Vagina (tissue), 2 donors: ENCODE results near the gene SH3BP5. TPM values are rescaled to one million over a fixed set of nuclear protein-coding genes. Genes with fewer than 3 reads are reported as not detected.

ENCODE experiments used
- DNase-seq, 2 donors: peaks; one replicate each; pipeline ENCODE4 v3.0.0-alpha.2; 2017; ENCODE audit errors: extremely low spot score in 2 of 2
- H3K27ac ChIP-seq: fragments of 200-600 bp; sonication (generic); one replicate; pipeline ENCODE4 v1.5.1; 2019
- H3K27me3 ChIP-seq: fragments of 200-600 bp; sonication (generic); one replicate; pipeline ENCODE4 v1.5.1; 2019
- H3K36me3 ChIP-seq, 2 donors: fragments of 200-600 bp; sonication (generic); one replicate each; pipeline ENCODE4 v1.5.1; 2017 to 2019
- H3K4me1 ChIP-seq: fragments of 200-600 bp; sonication (generic); one replicate; pipeline ENCODE4 v1.5.1; 2019
- H3K4me3 ChIP-seq, 2 donors: fragments of 200-600 bp; sonication (generic); 1 replicate in 1 of 2; 2 replicates in 1 of 2; pipeline ENCODE4 v1.5.1; 2016 to 2019
- H3K9me3 ChIP-seq: fragments of 200-600 bp; sonication (generic); one replicate; pipeline ENCODE4 v1.5.1; 2019
- CTCF ChIP-seq, 3 experiments: fragments of 450-650 bp in 2 of 3; fragments of 200-600 bp in 1 of 3; sonication (generic) in 1 of 3; IDR thresholded peaks; one replicate each; pipeline ENCODE4 v1.5.1; 2017 to 2019; ENCODE audit warnings: antibody characterized with exemption in 3 of 3, mild to moderate bottlenecking in 2 of 3, moderate library complexity in 2 of 3
- POLR2A ChIP-seq, 2 donors: fragments of 450-650 bp; IDR thresholded peaks; one replicate each; pipeline ENCODE4 v1.6.1; 2017; ENCODE audit warnings: antibody characterized with exemption in 2 of 2, mild to moderate bottlenecking in 2 of 2, moderate library complexity in 2 of 2
- POLR2AphosphoS5 ChIP-seq, 2 donors: sonication (generic); formaldehyde crosslinking; IDR thresholded peaks; one replicate each; pipeline ENCODE4 v1.9.0; 2017; ENCODE audit warnings: antibody characterized with exemption in 2 of 2, mild to moderate bottlenecking in 2 of 2, low read depth in 1 of 2; ENCODE audit not compliant: insufficient read depth in 1 of 2
- intact Hi-C: fragments of 100-400 bp; cut with DNase I; formaldehyde crosslinking; loops from one replicate; pipeline ENCODE4 v1.15.1; 2023
- total RNA-seq: library from RNA; depleted of rRNA; stranded (reverse); fragments of >200 nt; gene quantifications from one replicate; pipeline ENCODE4 v1.2.3, GENCODE V29; 2016

SH3BP5 gene
- total RNA-seq, 1 donor from 2014 or later = 78.6 TPM

- TF ChIP-seq POLR2A (IDR thresholded peaks at IDR 0.05) (no peak), CTCF (IDR thresholded peaks at IDR 0.05) (no peak), POLR2AphosphoS5 (IDR thresholded peaks at IDR 0.05; ENCODE audit: insufficient read depth in 1 of 2, low read depth in 1 of 2) (no peak)
- DNase-seq = no peak
- no peaks in the 10 kb centered on the region for H3K27me3 ChIP-seq
- H3K9me3 ChIP-seq = no peaks in the 10 kb centered on the region
- peaks cover 71% of the 10 kb centered on the region for H3K4me1 ChIP-seq
- peak overlapping the region; percentile 95 for H3K27ac ChIP-seq
- H3K4me3 ChIP-seq = peak overlapping the region in 1 of 2 donors; percentile 87
- H3K36me3 ChIP-seq = no peaks in the 10 kb centered on the region
- intact Hi-C loops = loop anchor here (2.0 to 5.0 kb wide), 2 partner anchors 37 to 61 kb away; no protein-coding TSS in a partner anchor
Measured at GRCh38 chr3:15329046-15330005, 3.1 kb downstream of the SH3BP5 start.

- H3K36me3 ChIP-seq = no peaks in the 10 kb centered on the region
- no peak for DNase-seq
- peak overlapping the region in 1 of 2 donors; percentile 14 for H3K4me3 ChIP-seq
- intact Hi-C loops = loop anchor here (5.0 kb wide), 1 partner anchor 36 kb away; no protein-coding TSS in a partner anchor
- no peaks in the 10 kb centered on the region for H3K9me3 ChIP-seq
- TF ChIP-seq CTCF (IDR thresholded peaks at IDR 0.05) = no peak
- TF ChIP-seq POLR2AphosphoS5 (IDR thresholded peaks at IDR 0.05; ENCODE audit: insufficient read depth in 1 of 2, low read depth in 1 of 2) = peak; percentile 47 to 49
- TF ChIP-seq POLR2A (IDR thresholded peaks at IDR 0.05) = no peak
- peaks cover 79% of the 10 kb centered on the region for H3K4me1 ChIP-seq
- peak overlapping the region; percentile 95 for H3K27ac ChIP-seq
- no peaks in the 10 kb centered on the region for H3K27me3 ChIP-seq
Measured at GRCh38 chr3:15327941-15328340, 4.4 kb downstream of the SH3BP5 start.

GRCh38 chr3:15326673-15327072, 5.7 kb downstream of the SH3BP5 start:
- Histone ChIP-seq H3K9me3 (no peaks in the 10 kb centered on the region), H3K27me3 (no peaks in the 10 kb centered on the region), H3K27ac (peak overlapping the region; percentile 95), H3K36me3 (no peaks in the 10 kb centered on the region), H3K4me3 (no peak overlapping the region), H3K4me1 (peaks cover 83% of the 10 kb centered on the region)
- intact Hi-C loops = loop anchor here (5.0 kb wide), 1 partner anchor 34 kb away; no protein-coding TSS in a partner anchor
- no peak for DNase-seq
- no peak for TF ChIP-seq CTCF (IDR thresholded peaks at IDR 0.05)
- TF ChIP-seq POLR2A (IDR thresholded peaks at IDR 0.05) = no peak
- no peak for TF ChIP-seq POLR2AphosphoS5 (IDR thresholded peaks at IDR 0.05; ENCODE audit: insufficient read depth in 1 of 2, low read depth in 1 of 2)

- DNase-seq = no peak
- no peaks in the 10 kb centered on the region for H3K36me3 ChIP-seq
Measured at GRCh38 chr3:15326037-15326436, 6.3 kb downstream of the SH3BP5 start.

More at GRCh38 chr3:15326037-15326436, 6.3 kb downstream of the SH3BP5 start:
- Histone ChIP-seq H3K4me3 (no peak overlapping the region), H3K9me3 (no peaks in the 10 kb centered on the region), H3K27ac (peak overlapping the region; percentile 95), H3K27me3 (no peaks in the 10 kb centered on the region), H3K4me1 (peaks cover 90% of the 10 kb centered on the region)
- TF ChIP-seq CTCF (IDR thresholded peaks at IDR 0.05) (no peak), POLR2AphosphoS5 (IDR thresholded peaks at IDR 0.05; ENCODE audit: insufficient read depth in 1 of 2, low read depth in 1 of 2) (no peak), POLR2A (IDR thresholded peaks at IDR 0.05) (no peak)
- intact Hi-C loops = loop anchor here (5.0 kb wide), 1 partner anchor 34 kb away; no protein-coding TSS in a partner anchor
